ENCODE measurements around the gene HDGFL2.

GRCh38 chr19:4516939-4517300, 44.8 kb downstream of the HDGFL2 start:
- TF ChIP-seq EZH2 (IDR thresholded peaks at IDR 0.05; ENCODE audit: borderline replicate concordance, low read depth, low read length, severe bottlenecking), result no peak
- TF ChIP-seq CTCF (IDR thresholded peaks at IDR 0.05; ENCODE audit: borderline replicate concordance, extremely low read depth, low read length, poor library complexity, severe bottlenecking), result no peak
